SK-N-SH treated with all-trans-retinoic acid at 6 μM for 48 hours (cell line): Measurements from ENCODE around the gene SUV39H2.

ENCODE experiments used
- ARNTL ChIP-seq: fragments of 450-650 bp; formaldehyde crosslinking; IDR thresholded peaks from 2 replicates; pipeline ENCODE4 v1.5.0; 2020; ENCODE audit warnings: low read depth, mild to moderate bottlenecking, moderate library complexity, borderline replicate concordance
- CSRNP3 ChIP-seq: fragments of 250-450 bp; sonication (Bioruptor Pico); IDR thresholded peaks from 2 replicates; pipeline ENCODE4 v1.5.1; 2021; ENCODE audit warnings: mild to moderate bottlenecking, moderate library complexity
- ESRRG ChIP-seq: fragments of 250-450 bp; sonication (Bioruptor Pico); IDR thresholded peaks from 2 replicates; pipeline ENCODE4 v1.6.1; 2021; ENCODE audit warnings: mild to moderate bottlenecking
- ISL1 ChIP-seq: fragments of 250-450 bp; sonication (Bioruptor Pico); IDR thresholded peaks from 2 replicates; pipeline ENCODE4 v2.1.2; 2022; ENCODE audit warnings: mild to moderate bottlenecking, moderate library complexity
- OSR1 ChIP-seq: fragments of 250-450 bp; sonication (Bioruptor Pico); IDR thresholded peaks from 2 replicates; pipeline ENCODE4 v1.8.0; 2022; ENCODE audit warnings: moderate library complexity, mild to moderate bottlenecking, inconsistent platforms
- PATZ1 ChIP-seq: fragments of 250-450 bp; sonication (Bioruptor Pico); IDR thresholded peaks from 2 replicates; pipeline ENCODE4 v1.8.0; 2020; ENCODE audit warnings: mild to moderate bottlenecking, moderate library complexity, borderline replicate concordance
- RARB ChIP-seq: fragments of 250-450 bp; sonication (Bioruptor Pico); IDR thresholded peaks from 2 replicates; pipeline ENCODE4 v1.8.0; 2021; ENCODE audit warnings: mild to moderate bottlenecking, moderate library complexity
- SNAI2 ChIP-seq: fragments of 250-450 bp; sonication (Bioruptor Pico); IDR thresholded peaks from 2 replicates; pipeline ENCODE4 v1.5.0; 2020; ENCODE audit warnings: mild to moderate bottlenecking, moderate library complexity
- ZC3H10 ChIP-seq: fragments of 250-450 bp; sonication (Bioruptor Pico); IDR thresholded peaks from 2 replicates; pipeline ENCODE4 v1.5.1; 2021; ENCODE audit warnings: mild to moderate bottlenecking, moderate library complexity
- ZFP3 ChIP-seq: fragments of 250-450 bp; sonication (Bioruptor Pico); IDR thresholded peaks from 2 replicates; pipeline ENCODE4 v1.5.0; 2020; ENCODE audit warnings: mild to moderate bottlenecking, moderate library complexity
- ZNF565 ChIP-seq: fragments of 450-650 bp; formaldehyde crosslinking; conservative IDR thresholded peaks from 2 replicates; pipeline ENCODE4 v1.5.0; 2020; ENCODE audit warnings: low read depth, mild to moderate bottlenecking, moderate library complexity
- ZNF8 ChIP-seq: fragments of 450-650 bp; formaldehyde crosslinking; IDR thresholded peaks from 2 replicates; pipeline ENCODE4 v1.5.0; 2020; ENCODE audit warnings: mild to moderate bottlenecking, moderate library complexity

- TF ChIP-seq CSRNP3, result no peak
- no peak for TF ChIP-seq ZFP3 (CRISPR knock-in tag)
- no peak for TF ChIP-seq ZNF8 (CRISPR knock-in tag)
- TF ChIP-seq ZNF565 (CRISPR knock-in tag), result no peak
- no peak for TF ChIP-seq RARB (CRISPR knock-in tag)
- no peak for TF ChIP-seq ARNTL (CRISPR knock-in tag)
- no peak for TF ChIP-seq SNAI2 (CRISPR knock-in tag)
- TF ChIP-seq PATZ1 (CRISPR knock-in tag), result no peak
- no peak for TF ChIP-seq ISL1 (CRISPR knock-in tag)
- TF ChIP-seq ESRRG, result no peak
- TF ChIP-seq OSR1 (CRISPR knock-in tag), result no peak
- no peak for TF ChIP-seq ZC3H10 (CRISPR knock-in tag)
Measured at GRCh38 chr10:14859043-14859442, 19.6 kb upstream of the SUV39H2 start.
